Activated naive CD8-positive, alpha-beta T cell (primary cell): ENCODE data around the gene YY1.

Experiments used
- H3K27ac Mint-ChIP-seq: one replicate; pipeline ENCODE4 v1.8.0; 2021; ENCODE audit warnings: mixed read lengths
- H3K27me3 Mint-ChIP-seq: one replicate; pipeline ENCODE4 v1.8.0; 2021; ENCODE audit warnings: mixed read lengths
- H3K36me3 Mint-ChIP-seq: one replicate; pipeline ENCODE4 v1.8.0; 2021; ENCODE audit warnings: mixed read lengths
- H3K4me1 Mint-ChIP-seq: one replicate; pipeline ENCODE4 v1.8.0; 2021; ENCODE audit warnings: low read depth, mixed read lengths
- H3K4me3 Mint-ChIP-seq: one replicate; pipeline ENCODE4 v1.8.0; 2021; ENCODE audit warnings: mild to moderate bottlenecking, mixed read lengths
- H3K9me3 Mint-ChIP-seq: one replicate; pipeline ENCODE4 v1.8.0; 2021; ENCODE audit warnings: low read depth, mixed read lengths

The YY1 gene

DNA sequence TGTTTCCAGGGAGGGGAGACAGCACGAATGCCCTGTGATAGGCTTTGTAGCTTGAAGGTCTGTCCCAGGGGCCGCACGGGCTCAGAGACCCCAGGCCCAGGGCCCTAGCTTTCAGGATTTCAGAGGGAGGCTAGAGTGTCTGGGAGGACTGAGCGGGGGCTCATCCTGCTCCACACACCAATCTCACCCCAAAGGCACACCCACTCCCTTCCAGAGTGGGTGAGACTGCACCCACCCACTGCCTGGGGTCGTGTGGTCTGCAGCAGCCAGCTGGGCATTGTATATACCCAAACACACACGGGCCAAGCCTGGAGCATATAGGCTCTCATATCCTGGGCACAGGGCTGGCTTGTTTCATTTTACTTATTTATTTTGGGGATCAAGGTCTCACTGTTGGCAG, 78.4 kb downstream of the YY1 start:
- H3K9me3 Mint-ChIP-seq, result no peaks in the 10 kb centered on the region
- H3K27me3 Mint-ChIP-seq, result no peaks in the 10 kb centered on the region
- peak overlapping the region; percentile 65 for H3K4me3 Mint-ChIP-seq
- H3K27ac Mint-ChIP-seq, result no peak overlapping the region
- peaks cover 3% of the 10 kb centered on the region for H3K4me1 Mint-ChIP-seq
- H3K36me3 Mint-ChIP-seq, result no peaks in the 10 kb centered on the region

DNA sequence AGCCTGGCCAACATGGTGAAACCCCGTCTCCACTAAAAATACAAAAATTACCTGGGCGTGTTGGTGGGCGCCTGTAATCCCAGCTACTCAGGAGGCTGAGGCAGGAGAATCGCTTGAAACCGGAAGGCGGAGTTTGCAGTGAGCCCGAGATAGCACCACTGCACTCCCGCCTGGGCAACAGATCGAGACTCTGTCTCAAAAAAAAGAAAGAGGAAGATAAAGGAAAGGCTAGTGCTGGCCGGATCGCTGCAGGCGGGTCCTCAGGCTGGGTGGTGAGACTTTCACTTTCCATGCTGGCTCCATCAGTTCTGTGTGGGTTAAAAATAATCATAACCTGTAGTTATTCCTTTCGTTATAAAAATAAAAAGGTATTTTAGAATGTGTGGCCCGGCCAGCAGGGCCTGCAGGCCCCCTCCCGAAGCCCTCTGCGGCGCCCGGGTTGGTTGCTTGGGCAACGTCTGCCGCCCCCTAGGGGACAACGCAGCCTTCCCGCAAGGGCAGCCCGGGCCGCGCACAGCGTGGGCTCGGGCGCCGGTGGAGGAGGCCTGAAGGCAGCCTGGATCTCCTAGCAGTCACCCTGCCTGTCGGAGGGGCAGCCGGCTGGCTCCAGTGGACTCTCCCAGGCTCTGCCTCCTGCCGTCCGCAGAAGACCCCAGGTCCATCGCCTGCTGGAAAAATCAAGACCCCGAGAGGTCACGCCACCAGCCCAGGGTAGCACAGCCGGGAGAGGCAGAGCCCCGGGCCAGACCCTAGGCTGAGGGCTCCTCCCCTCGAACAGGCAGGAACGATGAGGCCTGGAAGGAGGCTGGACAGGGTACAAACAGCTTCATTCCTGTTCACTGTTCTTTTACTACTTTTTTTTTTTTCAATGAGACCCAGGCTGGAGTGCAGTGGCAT, 79.2 kb downstream of the YY1 start:
- H3K27ac Mint-ChIP-seq, result no peak overlapping the region
- peaks cover 3% of the 10 kb centered on the region for H3K4me1 Mint-ChIP-seq
- H3K27me3 Mint-ChIP-seq, result no peaks in the 10 kb centered on the region
- H3K36me3 Mint-ChIP-seq, result no peaks in the 10 kb centered on the region
- H3K4me3 Mint-ChIP-seq, result peak overlapping the region; percentile 65
- H3K9me3 Mint-ChIP-seq, result no peaks in the 10 kb centered on the region

DNA sequence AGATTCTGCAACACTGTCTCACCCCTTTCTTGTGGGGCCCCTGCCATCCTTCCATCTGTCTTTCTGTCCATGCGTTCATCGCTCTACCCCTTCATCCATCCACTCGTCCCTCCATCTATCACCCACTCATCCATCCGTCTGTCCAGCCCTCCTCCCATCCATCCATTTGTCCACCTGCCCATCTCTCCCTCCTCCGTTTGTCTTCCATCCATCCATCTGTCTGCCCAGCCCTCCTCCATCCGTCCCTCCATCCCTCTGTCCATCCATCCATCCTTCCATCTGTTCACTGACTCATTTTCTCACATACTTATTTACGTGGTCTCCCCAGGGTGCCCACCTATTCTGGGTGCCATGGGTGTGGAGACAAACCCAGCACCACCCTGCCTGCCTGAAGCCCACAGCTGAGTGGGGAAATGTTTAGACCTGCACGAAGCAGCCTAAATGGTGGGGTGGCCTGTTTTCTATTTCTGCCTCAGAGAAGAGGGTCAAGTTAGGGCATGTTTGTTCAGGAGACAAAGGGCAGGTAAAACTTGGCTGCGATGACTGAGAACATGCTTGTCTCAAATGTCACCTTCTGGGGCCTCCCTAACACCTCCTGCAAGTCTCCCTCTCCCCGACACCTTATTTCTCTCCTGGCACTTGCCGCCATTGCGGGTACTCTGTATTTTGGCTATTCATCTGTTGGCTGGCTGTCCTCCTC, 81.4 kb downstream of the YY1 start:
- H3K4me1 Mint-ChIP-seq, result peaks cover 3% of the 10 kb centered on the region
- H3K27me3 Mint-ChIP-seq, result no peaks in the 10 kb centered on the region
- H3K36me3 Mint-ChIP-seq, result no peaks in the 10 kb centered on the region
- H3K27ac Mint-ChIP-seq, result no peak overlapping the region
- no peak overlapping the region for H3K4me3 Mint-ChIP-seq
- no peaks in the 10 kb centered on the region for H3K9me3 Mint-ChIP-seq

DNA sequence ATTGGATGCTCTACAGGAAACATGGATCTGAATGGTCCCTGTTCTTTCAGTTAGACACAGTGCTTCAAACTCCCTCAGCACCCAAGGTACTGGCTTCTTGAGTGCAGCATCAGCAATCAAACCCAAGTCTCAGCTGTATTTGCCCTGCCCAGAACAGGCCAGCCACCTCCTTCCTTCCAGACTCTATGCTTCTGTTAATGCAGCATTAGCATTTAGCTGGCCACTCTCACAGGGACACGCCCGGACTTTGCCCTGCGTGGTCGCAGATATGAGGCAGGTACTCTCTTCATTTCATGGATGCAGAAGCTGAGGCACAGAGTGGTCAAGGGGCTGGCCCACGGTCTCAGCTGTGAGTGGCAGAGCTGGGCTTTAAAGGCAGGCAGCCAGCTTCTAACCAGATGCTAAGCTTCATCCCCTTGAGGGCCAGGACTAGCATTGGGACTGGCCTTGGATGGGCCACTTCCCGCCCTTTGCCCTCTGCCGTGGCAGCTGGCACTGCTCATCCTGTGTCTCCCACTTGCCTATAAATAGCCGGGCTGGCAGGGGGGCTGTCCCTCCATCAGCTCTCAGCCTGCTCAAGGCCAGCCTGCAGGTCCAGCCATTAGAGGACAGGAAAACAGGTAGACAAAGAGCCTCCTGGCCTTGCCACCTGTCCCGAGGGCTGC, 82.7 kb downstream of the YY1 start:
- Mint-ChIP-seq H3K36me3 (no peaks in the 10 kb centered on the region), H3K4me3 (no peak overlapping the region), H3K9me3 (no peaks in the 10 kb centered on the region), H3K4me1 (peaks cover 3% of the 10 kb centered on the region), H3K27me3 (no peaks in the 10 kb centered on the region), H3K27ac (no peak overlapping the region)

DNA sequence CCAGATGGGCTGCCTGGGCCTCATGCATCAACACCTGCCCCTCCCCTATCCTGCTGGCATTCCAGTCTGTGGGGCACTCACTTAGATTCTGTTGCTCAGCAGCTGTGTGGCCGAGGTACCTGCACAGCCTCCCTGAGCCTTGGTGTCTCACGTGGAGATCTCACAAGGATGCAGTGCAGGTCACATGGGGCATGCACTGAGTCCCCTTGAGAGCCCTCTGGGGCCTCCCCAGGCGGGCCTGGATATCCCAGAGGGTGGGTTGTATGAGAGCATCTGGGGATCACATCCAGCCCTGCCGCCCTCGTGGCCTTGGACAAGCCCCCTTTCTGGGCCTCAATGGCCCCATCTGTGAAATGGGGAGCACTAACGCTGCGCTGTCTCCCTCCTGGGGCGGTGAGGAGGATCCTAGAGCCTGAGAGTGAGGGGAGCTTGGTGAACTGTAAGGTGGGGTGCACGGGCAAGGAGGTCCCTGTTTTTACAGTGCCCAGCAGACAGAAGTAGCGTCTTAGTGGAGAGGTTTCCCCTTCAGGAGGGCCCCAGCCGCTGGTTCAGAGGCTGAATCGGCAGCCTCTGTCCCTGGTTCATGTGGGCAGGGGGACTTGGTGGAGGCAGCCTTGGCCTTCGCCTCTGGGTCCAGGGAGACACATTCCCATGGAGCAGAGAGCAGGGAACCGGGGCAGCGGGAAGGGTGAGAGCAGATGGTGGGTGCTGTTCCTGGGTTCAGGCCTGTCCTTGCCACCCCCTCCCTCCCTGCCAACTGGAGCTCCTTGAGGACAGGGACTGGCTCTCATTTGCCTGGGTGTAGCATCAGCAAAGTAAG, 83.4 kb downstream of the YY1 start:
- Mint-ChIP-seq H3K4me3 (no peak overlapping the region), H3K27ac (no peak overlapping the region), H3K9me3 (no peaks in the 10 kb centered on the region), H3K4me1 (peaks cover 3% of the 10 kb centered on the region), H3K27me3 (no peaks in the 10 kb centered on the region), H3K36me3 (no peaks in the 10 kb centered on the region)

DNA sequence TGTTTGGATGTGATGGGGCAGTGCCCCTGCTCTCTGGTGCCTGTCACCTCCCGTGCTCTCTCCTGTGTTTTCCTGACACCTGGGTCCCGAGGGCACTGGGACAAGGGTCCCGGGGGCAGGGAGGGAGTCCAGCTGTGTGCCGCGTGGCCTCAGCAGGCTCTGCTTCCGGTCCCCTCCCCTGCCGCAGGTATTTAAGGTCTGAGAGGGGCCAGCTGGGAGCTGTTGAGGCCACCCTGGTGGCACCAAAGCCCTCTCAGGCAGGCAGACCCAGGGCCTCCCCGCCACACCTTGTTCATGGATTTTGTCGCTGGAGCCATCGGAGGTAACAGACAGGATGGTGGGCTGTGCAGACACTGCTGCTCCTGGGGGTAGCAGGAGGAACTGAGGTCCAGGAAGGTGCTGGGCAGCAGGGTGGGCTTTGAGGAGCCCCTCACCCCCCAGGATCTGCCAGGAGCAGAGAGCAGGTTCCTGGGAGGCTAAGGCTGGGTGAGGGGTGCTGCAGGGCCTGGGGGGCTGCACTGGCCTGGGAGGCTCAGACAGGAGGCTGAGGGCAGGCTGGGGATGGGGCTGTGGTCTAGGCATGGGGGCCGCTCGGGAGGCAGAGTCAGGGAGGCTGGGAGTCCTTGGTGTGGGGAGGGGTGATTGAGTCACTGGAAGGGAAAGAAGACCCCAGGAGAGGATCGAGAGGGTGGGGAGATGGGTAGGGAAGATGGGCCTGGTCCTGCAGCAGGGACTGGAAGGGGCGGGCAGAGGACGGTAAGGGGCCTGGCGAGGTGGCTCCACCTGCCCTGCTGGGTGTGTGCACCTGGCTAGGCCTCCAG, 84.4 kb downstream of the YY1 start, which contains the start of gene SLC25A47:
Gene SLC25A47 (plus strand): TSS at position 219 of the 821 bp plus-strand sequence. CDS start 76 bp downstream, at position 295.
- Mint-ChIP-seq H3K27ac (no peak within 1 kb of the TSS), H3K36me3 (no peaks in the 10 kb centered on the region), H3K27me3 (no peaks in the 10 kb centered on the region), H3K4me3 (no peak within 1 kb of the TSS), H3K9me3 (no peaks in the 10 kb centered on the region), H3K4me1 (no peaks in the 10 kb centered on the region)

DNA sequence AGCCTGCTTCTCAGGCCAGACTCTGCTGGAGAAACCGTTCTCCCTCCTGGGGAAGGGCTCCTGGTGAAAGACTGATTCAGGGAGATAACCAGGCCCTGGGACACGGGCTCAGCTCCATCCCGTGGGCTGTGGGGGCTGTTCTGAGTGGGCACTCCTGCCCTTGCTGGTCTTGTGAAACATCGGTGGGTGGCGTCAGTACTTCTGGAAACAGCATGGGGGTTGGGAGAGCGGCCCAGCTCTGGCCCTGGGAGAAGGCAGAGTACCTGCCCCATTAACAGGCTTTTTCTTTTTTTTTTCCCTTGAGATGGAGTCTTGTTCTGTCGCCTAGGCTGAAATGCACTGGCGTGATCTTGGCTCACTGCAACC, 85.0 kb downstream of the YY1 start:
- Mint-ChIP-seq H3K4me3 (no peak overlapping the region), H3K9me3 (no peaks in the 10 kb centered on the region), H3K27ac (no peak overlapping the region), H3K4me1 (no peaks in the 10 kb centered on the region), H3K36me3 (no peaks in the 10 kb centered on the region), H3K27me3 (no peaks in the 10 kb centered on the region)

DNA sequence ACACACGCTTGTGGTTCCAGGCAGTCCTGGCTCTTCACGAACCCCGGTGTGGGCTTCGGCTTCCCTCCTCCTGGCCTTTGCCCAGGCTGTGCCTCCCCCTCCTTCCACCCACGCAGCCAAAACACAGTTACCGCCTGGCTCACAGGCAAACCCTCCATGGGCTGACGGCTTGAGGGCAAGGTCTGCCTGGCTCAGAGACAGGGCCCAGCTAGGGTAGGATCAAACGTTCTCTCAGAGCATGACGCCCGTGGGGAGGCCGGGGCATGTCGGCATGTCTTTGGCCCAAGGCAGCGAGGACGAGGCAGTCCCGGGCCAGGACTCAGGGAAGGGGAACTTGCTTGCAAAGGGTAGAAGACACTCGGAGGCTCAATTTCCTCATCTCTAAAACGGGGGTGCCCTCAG, 86.3 kb downstream of the YY1 start:
- Mint-ChIP-seq H3K36me3 (no peaks in the 10 kb centered on the region), H3K27me3 (no peaks in the 10 kb centered on the region), H3K27ac (no peak overlapping the region), H3K9me3 (no peaks in the 10 kb centered on the region), H3K4me1 (no peaks in the 10 kb centered on the region), H3K4me3 (no peak overlapping the region)

DNA sequence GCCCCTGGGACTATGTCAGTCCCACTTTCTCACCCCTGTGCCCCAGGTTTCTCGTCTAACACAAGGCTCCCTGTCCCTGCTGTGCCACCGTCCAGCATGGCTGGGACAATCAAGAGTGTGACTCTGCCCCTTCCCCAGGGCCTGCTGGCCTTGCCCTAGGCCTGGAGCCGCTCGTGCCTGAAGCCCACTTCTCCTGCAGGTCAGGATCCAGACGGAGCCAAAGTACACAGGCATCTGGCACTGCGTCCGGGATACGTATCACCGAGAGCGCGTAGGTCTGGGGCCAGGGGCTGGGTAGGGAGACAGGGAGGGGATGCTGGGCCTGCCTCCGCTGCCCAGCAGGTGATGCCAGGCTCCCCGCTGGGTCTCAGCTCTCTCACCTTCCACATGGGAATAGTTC, 87.0 kb downstream of the YY1 start:
- Mint-ChIP-seq H3K36me3 (no peaks in the 10 kb centered on the region), H3K4me1 (no peaks in the 10 kb centered on the region), H3K27me3 (no peaks in the 10 kb centered on the region), H3K27ac (no peak overlapping the region), H3K9me3 (no peaks in the 10 kb centered on the region), H3K4me3 (no peak overlapping the region)

DNA sequence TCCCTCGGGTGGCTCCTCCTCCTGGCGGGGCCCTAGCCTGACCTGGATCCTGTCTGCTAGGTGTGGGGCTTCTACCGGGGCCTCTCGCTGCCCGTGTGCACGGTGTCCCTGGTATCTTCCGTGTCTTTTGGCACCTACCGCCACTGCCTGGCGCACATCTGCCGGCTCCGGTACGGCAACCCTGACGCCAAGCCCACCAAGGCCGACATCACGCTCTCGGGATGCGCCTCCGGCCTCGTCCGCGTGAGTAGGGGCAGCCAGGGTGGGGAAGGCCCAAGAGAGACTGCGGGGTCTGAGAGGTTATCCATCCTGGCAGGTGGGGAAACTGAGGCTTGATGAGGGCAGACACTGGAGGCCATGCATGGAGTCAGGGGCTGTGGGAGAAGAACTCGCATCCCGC, 88.2 kb downstream of the YY1 start:
- no peak overlapping the region for H3K4me3 Mint-ChIP-seq
- no peak overlapping the region for H3K27ac Mint-ChIP-seq
- H3K36me3 Mint-ChIP-seq, result no peaks in the 10 kb centered on the region
- H3K27me3 Mint-ChIP-seq, result no peaks in the 10 kb centered on the region
- no peaks in the 10 kb centered on the region for H3K4me1 Mint-ChIP-seq
- no peaks in the 10 kb centered on the region for H3K9me3 Mint-ChIP-seq

DNA sequence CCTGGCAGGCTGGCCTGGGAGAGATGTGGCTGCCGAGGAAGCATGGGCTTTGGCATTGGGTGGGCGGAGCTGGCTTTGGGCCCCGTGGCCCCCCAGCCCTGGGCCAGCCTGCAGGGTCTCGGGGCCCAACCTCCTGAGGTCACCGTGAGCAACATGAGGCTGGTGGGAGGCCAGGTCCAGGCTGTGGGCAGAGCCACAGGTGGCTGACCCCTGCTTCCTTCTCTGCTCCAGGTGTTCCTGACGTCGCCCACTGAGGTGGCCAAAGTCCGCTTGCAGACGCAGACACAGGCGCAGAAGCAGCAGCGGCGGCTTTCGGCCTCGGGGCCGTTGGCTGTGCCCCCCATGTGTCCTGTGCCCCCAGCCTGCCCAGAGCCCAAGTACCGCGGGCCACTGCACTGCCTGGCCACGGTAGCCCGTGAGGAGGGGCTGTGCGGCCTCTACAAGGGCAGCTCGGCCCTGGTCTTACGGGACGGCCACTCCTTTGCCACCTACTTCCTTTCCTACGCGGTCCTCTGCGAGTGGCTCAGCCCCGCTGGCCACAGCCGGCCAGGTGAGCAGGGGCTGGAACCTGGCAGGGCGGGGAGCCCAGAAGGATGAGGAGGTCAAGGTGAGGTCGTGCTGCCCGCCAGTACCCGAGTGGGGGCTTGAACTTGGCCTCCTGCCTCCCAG, 89.7 kb downstream of the YY1 start:
- H3K9me3 Mint-ChIP-seq, result no peaks in the 10 kb centered on the region
- H3K4me1 Mint-ChIP-seq, result no peaks in the 10 kb centered on the region
- no peaks in the 10 kb centered on the region for H3K36me3 Mint-ChIP-seq
- no peak overlapping the region for H3K4me3 Mint-ChIP-seq
- no peak overlapping the region for H3K27ac Mint-ChIP-seq
- no peaks in the 10 kb centered on the region for H3K27me3 Mint-ChIP-seq

DNA sequence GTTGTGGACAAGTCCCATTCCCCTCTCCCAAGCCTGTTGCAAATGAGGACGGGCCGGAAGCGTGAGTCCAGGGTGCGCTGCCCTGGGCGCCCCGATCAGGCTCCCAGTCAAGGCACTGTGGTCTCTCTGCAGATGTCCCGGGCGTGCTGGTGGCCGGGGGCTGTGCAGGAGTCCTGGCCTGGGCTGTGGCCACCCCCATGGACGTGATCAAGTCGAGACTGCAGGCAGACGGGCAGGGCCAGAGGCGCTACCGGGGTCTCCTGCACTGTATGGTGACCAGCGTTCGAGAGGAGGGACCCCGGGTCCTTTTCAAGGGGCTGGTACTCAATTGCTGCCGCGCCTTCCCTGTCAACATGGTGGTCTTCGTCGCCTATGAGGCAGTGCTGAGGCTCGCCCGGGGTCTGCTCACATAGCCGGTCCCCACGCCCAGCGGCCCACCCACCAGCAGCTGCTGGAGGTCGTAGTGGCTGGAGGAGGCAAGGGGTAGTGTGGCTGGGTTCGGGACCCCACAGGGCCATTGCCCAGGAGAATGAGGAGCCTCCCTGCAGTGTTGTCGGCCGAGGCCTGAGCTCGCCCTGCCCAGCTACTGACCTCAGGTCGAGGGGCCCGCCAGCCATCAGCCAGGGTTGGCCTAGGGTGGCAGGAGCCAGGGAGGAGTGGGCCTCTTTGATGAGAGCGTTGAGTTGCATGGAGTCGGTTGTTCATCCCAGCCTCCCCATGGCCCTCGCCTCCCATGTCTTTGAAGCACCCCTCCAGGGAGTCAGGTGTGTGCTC, 90.5 kb downstream of the YY1 start:
- H3K27ac Mint-ChIP-seq, result no peak overlapping the region
- H3K9me3 Mint-ChIP-seq, result no peaks in the 10 kb centered on the region
- no peaks in the 10 kb centered on the region for H3K4me1 Mint-ChIP-seq
- no peak overlapping the region for H3K4me3 Mint-ChIP-seq
- H3K27me3 Mint-ChIP-seq, result no peaks in the 10 kb centered on the region
- no peaks in the 10 kb centered on the region for H3K36me3 Mint-ChIP-seq

DNA sequence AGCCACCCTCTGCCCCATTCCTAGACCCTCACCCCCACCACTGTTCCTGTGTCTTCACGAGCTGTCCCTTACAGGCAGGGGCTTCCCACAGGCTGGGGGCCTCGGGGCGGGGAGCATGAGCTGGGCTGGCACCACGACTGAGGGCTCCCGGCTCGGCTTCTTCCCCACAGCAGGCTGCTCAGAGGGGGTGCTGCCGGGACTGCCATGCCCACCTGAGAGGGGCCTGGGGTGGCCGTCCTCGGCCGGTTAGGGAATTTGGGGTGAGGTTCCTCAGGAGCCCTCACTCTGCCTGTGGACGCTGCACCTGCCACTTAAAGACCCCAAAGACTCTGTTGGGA, 91.0 kb downstream of the YY1 start:
- H3K27me3 Mint-ChIP-seq, result no peaks in the 10 kb centered on the region
- H3K4me3 Mint-ChIP-seq, result no peak overlapping the region
- H3K27ac Mint-ChIP-seq, result no peak overlapping the region
- no peaks in the 10 kb centered on the region for H3K9me3 Mint-ChIP-seq
- no peaks in the 10 kb centered on the region for H3K36me3 Mint-ChIP-seq
- no peaks in the 10 kb centered on the region for H3K4me1 Mint-ChIP-seq
